Uterus (tissue), 2 donors: Measurements from ENCODE around the gene NOP53.

Experiments used
- CTCF ChIP-seq, 4 experiments: fragments of 200-600 bp in 2 of 4; fragments of 450-650 bp in 2 of 4; sonication (generic) in 2 of 4; IDR thresholded peaks; one replicate each; pipeline ENCODE4 v1.5.1; 2016 to 2019; ENCODE audit warnings: antibody characterized with exemption in 4 of 4, mild to moderate bottlenecking in 2 of 4, moderate library complexity in 1 of 4
- POLR2A ChIP-seq, 2 donors: fragments of 450-650 bp; IDR thresholded peaks; one replicate each; pipeline ENCODE4 v1.6.1; 2016; ENCODE audit warnings: antibody characterized with exemption in 2 of 2, mild to moderate bottlenecking in 1 of 2, moderate library complexity in 1 of 2

GRCh38 chr19:47735131-47735530, 10.2 kb upstream of the NOP53 start:
- TF ChIP-seq CTCF (IDR thresholded peaks at IDR 0.05), result no peak
- TF ChIP-seq POLR2A (IDR thresholded peaks at IDR 0.05), result no peak
